ENCODE data around the gene MRPL57.

DNA sequence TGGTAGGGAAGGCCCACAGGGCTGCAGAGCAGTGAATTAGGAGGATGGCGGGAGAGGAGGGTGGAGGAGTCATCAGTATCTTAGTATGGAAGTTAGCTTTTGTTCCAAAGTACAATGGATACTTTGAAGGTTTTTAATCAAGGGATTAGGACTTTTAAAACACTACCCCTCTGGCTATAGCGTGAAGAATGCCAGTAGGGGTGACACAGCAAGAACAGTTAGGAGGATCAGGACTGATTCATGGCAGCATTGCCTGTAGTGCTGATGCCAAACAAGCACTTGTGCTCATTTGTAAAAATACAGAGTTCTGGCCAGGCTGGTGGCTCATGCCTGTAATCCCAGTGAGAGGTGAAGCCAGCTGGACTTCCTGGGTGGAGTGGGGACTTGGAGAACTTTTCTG is 46.3 kb upstream of the MRPL57 start:
- TF ChIP-seq CTCF (IDR thresholded peaks at IDR 0.05) (no peak), ZFX (IDR thresholded peaks at IDR 0.05; ENCODE audit: borderline replicate concordance) (no peak)

Measured in 22Rv1 (cell line).